DND-41 (cell line): Measurements from ENCODE around the gene BBS1.

Experiments
- ATAC-seq: fragments of 200-7000 bp; cut with Tn5 transposase; 3 replicates; pipeline ENCODE4 v1.9.1; 2021; ENCODE audit warnings: low read depth; ENCODE audit not compliant: insufficient read depth
- DNase-seq: peaks from one replicate; pipeline ENCODE4 v3.0.0-alpha.2; 2020
- H2AFZ ChIP-seq: 2 replicates; pipeline ENCODE4 v1.6.0; 2012; ENCODE audit warnings: low read depth, low read length
- H3K27ac ChIP-seq: 2 replicates; pipeline ENCODE4 v1.5.1; 2012; ENCODE audit warnings: low read length, inconsistent platforms
- H3K27me3 ChIP-seq: fragments of 200-600 bp; sonication (generic); 2 replicates; pipeline ENCODE4 v1.6.0; 2012; ENCODE audit warnings: low read length, mild to moderate bottlenecking, inconsistent platforms; ENCODE audit not compliant: insufficient read depth, poor library complexity
- H3K36me3 ChIP-seq: 2 replicates; pipeline ENCODE4 v1.5.1; 2012; ENCODE audit warnings: low read length, inconsistent platforms; ENCODE audit not compliant: insufficient read depth
- H3K4me1 ChIP-seq: 2 replicates; pipeline ENCODE4 v1.5.1; 2012; ENCODE audit warnings: mild to moderate bottlenecking, low read length; ENCODE audit not compliant: insufficient read depth
- H3K4me2 ChIP-seq: 2 replicates; pipeline ENCODE4 v1.6.0; 2012; ENCODE audit warnings: mild to moderate bottlenecking, moderate library complexity, low read length, inconsistent platforms; ENCODE audit not compliant: insufficient read depth
- H3K4me3 ChIP-seq, 2 experiments: fragments of 200-600 bp in 1 of 2; shearing (Covaris generic) in 1 of 2; 2 replicates each; pipeline ENCODE4 v1.5.1; 2012 to 2016; ENCODE audit warnings: inconsistent platforms in 2 of 2, low read length in 2 of 2, mild to moderate bottlenecking in 2 of 2, low read depth in 1 of 2, moderate library complexity in 1 of 2
- H3K79me2 ChIP-seq: 2 replicates; pipeline ENCODE4 v1.6.0; 2012; ENCODE audit warnings: low read length, inconsistent platforms; ENCODE audit not compliant: insufficient read depth
- H3K9ac ChIP-seq: 2 replicates; pipeline ENCODE4 v1.6.0; 2012; ENCODE audit warnings: low read depth, mild to moderate bottlenecking, inconsistent platforms, low read length, moderate library complexity
- H3K9me3 ChIP-seq: 2 replicates; pipeline ENCODE4 v1.5.1; 2012; ENCODE audit warnings: low read length, moderate library complexity, mild to moderate bottlenecking, inconsistent platforms; ENCODE audit not compliant: insufficient read depth, severe bottlenecking
- H4K20me1 ChIP-seq: 2 replicates; pipeline ENCODE4 v1.6.0; 2012; ENCODE audit warnings: low read length; ENCODE audit not compliant: insufficient read depth
- EZH2 ChIP-seq: IDR thresholded peaks from 3 replicates; pipeline ENCODE4 v1.6.1; 2012; ENCODE audit warnings: borderline replicate concordance, low read depth, mild to moderate bottlenecking, moderate library complexity, low read length, inconsistent platforms; ENCODE audit not compliant: severe bottlenecking
- TF ChIP-seq, protein P1 (sequence below): IDR thresholded peaks from 2 replicates; pipeline ENCODE4 v1.5.1; 2012; ENCODE audit warnings: borderline replicate concordance, low read length, moderate library complexity, mild to moderate bottlenecking; ENCODE audit not compliant: poor library complexity, severe bottlenecking; ENCODE audit errors: extremely low read depth

Gene BBS1

DNA sequence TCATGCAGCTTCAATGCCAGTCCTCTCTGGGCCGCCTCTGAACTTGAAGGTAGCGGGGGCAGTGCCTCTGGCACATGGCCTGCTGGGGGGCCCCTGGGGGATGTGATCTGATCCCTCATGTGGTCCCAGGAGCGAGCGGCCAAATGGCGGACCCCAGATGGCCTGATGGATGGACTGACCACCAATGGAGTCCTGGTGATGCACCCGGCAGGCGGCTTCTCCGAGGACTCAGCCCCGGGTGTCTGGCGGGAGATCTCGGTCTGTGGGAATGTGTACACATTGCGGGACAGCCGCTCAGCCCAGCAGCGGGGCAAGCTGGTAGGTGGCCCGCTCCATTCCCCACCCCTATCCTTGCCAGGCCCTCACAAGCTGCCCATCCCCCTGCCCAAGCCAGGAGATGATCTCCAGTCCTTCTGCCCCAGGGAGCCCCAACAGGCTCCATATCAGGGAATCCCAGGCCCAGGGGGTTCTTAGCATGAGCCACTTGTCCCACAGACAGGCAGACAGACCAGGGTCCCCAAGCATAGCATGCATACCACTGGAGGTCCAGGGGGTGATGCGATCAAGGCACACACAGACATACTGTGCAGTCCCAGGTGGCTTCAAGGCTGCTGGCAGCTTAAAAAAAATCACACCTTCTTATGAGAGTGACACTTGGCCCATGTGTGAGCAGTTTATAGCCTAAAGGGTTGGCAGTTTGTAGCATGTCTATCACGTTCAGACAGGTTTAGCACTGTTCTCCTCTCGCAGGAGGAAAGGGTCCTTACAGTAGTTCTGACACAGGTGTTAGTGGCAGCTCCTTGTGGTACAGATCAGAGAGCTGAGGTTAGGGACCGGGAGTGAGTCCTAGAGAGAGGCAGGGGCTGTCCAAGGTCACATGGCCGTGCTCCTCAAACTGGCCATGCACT lies 36.6 kb upstream of the BBS1 start:
- H3K9ac ChIP-seq: no peak overlapping the region
- TF ChIP-seq, protein P1, sequence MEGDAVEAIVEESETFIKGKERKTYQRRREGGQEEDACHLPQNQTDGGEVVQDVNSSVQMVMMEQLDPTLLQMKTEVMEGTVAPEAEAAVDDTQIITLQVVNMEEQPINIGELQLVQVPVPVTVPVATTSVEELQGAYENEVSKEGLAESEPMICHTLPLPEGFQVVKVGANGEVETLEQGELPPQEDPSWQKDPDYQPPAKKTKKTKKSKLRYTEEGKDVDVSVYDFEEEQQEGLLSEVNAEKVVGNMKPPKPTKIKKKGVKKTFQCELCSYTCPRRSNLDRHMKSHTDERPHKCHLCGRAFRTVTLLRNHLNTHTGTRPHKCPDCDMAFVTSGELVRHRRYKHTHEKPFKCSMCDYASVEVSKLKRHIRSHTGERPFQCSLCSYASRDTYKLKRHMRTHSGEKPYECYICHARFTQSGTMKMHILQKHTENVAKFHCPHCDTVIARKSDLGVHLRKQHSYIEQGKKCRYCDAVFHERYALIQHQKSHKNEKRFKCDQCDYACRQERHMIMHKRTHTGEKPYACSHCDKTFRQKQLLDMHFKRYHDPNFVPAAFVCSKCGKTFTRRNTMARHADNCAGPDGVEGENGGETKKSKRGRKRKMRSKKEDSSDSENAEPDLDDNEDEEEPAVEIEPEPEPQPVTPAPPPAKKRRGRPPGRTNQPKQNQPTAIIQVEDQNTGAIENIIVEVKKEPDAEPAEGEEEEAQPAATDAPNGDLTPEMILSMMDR: no peak
- TF ChIP-seq EZH2: no peak
- ATAC-seq: no peak
- H3K4me1 ChIP-seq: peaks cover 3% of the 10 kb centered on the region
- no peak overlapping the region for H3K4me3 ChIP-seq
- H3K27ac ChIP-seq: no peak overlapping the region
- H3K27me3 ChIP-seq: no peaks in the 10 kb centered on the region
- no peak overlapping the region for H2AFZ ChIP-seq
- no peaks in the 10 kb centered on the region; the same call in 1 of the 2 replicates for H3K36me3 ChIP-seq
- no peaks in the 10 kb centered on the region for H4K20me1 ChIP-seq
- H3K9me3 ChIP-seq: no peaks in the 10 kb centered on the region
- no peaks in the 10 kb centered on the region for H3K79me2 ChIP-seq
- no peak overlapping the region for H3K4me2 ChIP-seq
- DNase-seq: no peak

DNA sequence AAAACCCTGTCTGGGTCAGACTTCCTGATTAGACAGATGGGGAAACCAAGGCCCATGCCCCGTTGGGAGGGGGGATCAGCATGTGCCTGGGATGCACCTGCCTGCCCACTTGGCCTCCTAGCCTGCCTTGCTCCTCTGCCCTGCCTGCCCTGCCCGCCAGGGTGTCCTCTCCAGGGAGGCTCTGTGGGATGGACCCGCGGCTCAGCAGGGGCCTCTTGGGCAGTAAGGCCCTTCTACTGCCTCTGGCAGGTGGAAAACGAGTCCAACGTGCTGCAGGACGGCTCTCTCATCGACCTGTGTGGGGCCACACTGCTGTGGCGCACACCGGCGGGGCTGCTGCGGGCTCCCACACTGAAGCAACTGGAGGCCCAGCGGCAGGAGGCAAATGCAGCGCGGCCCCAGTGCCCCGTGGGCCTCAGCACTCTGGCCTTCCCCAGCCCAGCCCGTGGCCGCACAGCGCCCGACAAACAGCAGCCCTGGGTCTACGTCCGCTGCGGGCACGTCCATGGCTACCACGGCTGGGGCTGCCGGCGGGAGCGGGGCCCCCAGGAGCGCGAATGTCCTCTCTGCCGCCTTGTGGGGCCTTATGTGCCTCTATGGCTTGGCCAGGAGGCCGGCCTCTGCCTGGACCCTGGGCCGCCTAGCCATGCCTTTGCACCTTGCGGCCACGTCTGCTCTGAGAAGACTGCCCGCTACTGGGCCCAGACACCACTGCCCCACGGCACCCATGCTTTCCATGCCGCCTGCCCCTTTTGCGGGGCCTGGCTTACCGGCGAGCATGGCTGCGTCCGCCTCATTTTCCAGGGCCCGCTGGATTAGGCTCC lies 34.9 kb upstream of the BBS1 start:
- no peak overlapping the region for H3K4me2 ChIP-seq
- H3K36me3 ChIP-seq: no peaks in the 10 kb centered on the region; the same call in 1 of the 2 replicates
- no peak overlapping the region for H3K27ac ChIP-seq
- peaks cover 13% of the 10 kb centered on the region for H3K79me2 ChIP-seq
- no peaks in the 10 kb centered on the region for H3K9me3 ChIP-seq
- H4K20me1 ChIP-seq: no peaks in the 10 kb centered on the region
- no peak overlapping the region for H3K4me3 ChIP-seq
- H2AFZ ChIP-seq: no peak overlapping the region
- no peaks in the 10 kb centered on the region for H3K27me3 ChIP-seq
- TF ChIP-seq EZH2: no peak
- TF ChIP-seq, protein P1: no peak
- H3K9ac ChIP-seq: no peak overlapping the region
- peaks cover 13% of the 10 kb centered on the region for H3K4me1 ChIP-seq
- DNase-seq: no peak
- no peak for ATAC-seq

DNA sequence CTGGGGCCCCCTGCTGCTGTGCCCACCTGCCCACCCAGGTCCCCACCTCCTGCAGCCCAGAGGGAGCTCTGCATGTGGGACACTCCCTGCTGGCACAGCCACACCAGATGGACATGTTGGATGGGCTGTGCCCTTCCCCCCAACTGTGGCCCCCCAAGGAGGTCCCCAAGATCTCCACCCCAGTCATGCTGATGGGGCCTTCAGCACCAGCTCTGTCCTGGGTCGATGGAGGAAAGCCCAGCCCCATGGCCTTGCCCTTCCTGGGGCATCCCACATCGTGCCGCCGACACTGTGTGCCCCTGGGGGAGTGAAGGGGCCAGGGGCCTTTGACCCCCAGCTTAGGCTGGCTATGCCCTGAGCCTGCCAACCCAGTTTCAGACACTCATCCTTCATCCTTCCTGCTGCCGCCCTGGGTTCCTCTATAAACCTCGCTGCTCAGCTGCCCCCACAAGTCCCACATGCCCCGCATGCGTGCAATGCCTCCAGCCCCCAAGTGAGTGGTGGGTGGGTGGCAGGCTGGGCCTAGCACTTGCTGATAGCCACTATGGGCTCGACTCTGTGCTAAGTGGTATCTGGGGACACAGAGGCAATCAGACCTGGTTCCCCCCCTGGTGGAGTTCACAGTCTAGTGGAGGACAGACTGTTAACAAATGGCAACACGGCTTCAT lies 34.1 kb upstream of the BBS1 start:
- DNase-seq (no peak), ATAC-seq (no peak)
- Histone ChIP-seq H3K9me3 (no peaks in the 10 kb centered on the region), H3K27ac (no peak overlapping the region), H3K4me1 (peaks cover 21% of the 10 kb centered on the region), H4K20me1 (no peaks in the 10 kb centered on the region), H3K4me3 (no peak overlapping the region), H3K79me2 (peaks cover 18% of the 10 kb centered on the region), H3K9ac (no peak overlapping the region), H3K36me3 (no peaks in the 10 kb centered on the region; the same call in 1 of the 2 replicates), H3K4me2 (no peak overlapping the region), H3K27me3 (no peaks in the 10 kb centered on the region), H2AFZ (no peak overlapping the region)
- no peak for TF ChIP-seq EZH2
- TF ChIP-seq, protein P1: no peak
